ENCODE measurements around the gene DYNC1H1. TPM values are rescaled to one million over a fixed set of nuclear protein-coding genes. Genes with fewer than 3 reads are reported as not detected.
"Not testable (repeated sequence)": the region's sequence is repeated elsewhere in the genome, so short reads cannot be mapped to it uniquely, and the experiment has no call there.

The DYNC1H1 gene
- total and polyA plus RNA-seq, 2 donors (not counting 1 experiment from before 2014, with no cell fraction given): 128 to 677 TPM

GRCh38 chr14:102081231-102082080 is 117.1 kb downstream of the DYNC1H1 start:
- no peaks in the 10 kb centered on the region for H3K27me3 ChIP-seq (ENCODE audit: control insufficient read depth, insufficient read depth, low read length)
- peaks cover 2% of the 10 kb centered on the region for H3K4me1 ChIP-seq (ENCODE audit: control insufficient read depth, extremely low read depth, insufficient read depth, low read length)
- H3K79me2 ChIP-seq (ENCODE audit: control insufficient read depth, insufficient read depth, low read length): peaks cover 41% of the 10 kb centered on the region
- H3K4me2 ChIP-seq (ENCODE audit: extremely low read depth, insufficient read depth, low read length): no peak overlapping the region
- DNase-seq (ENCODE audit: low read depth in 2 of 2): no peak
- H3K9ac ChIP-seq (ENCODE audit: insufficient read depth, low read length): no peak overlapping the region
- no peaks in the 10 kb centered on the region for H3K9me3 ChIP-seq (ENCODE audit: control insufficient read depth, insufficient read depth, low read depth, low read length)
- TF ChIP-seq EZH2 (IDR thresholded peaks at IDR 0.05; ENCODE audit: low read length, missing control alignments) (no peak), CTCF (conservative IDR thresholded peaks at IDR 0.05 in 1 of 2, IDR thresholded peaks at IDR 0.05 in 1 of 2; ENCODE audit: low read depth in 1 of 2, low read length in 2 of 2) (no peak)
- H3K27ac ChIP-seq (ENCODE audit: insufficient read depth, low read length): no peak overlapping the region
- peaks cover 37% of the 10 kb centered on the region for H3K36me3 ChIP-seq (ENCODE audit: control insufficient read depth, insufficient read depth, low read length)
- no peak overlapping the region for H2AFZ ChIP-seq (ENCODE audit: low read length)
- H3K4me3 ChIP-seq (replicated peaks in 1 of 4; ENCODE audit: control extremely low read depth in 1 of 4, insufficient read depth in 1 of 4, low read depth in 3 of 4, low read length in 4 of 4): no peak overlapping the region
- peaks cover 2% of the 10 kb centered on the region for H4K20me1 ChIP-seq (ENCODE audit: control insufficient read depth, extremely low read depth, insufficient read depth, low read length)

GRCh38 chr14:102084522-102084921 is 120.1 kb downstream of the DYNC1H1 start:
- Histone ChIP-seq H3K36me3 (ENCODE audit: control insufficient read depth, insufficient read depth, low read length) (peaks cover 33% of the 10 kb centered on the region), H3K4me2 (ENCODE audit: extremely low read depth, insufficient read depth, low read length) (peak overlapping the region; percentile 49), H3K79me2 (ENCODE audit: control insufficient read depth, insufficient read depth, low read length) (peaks cover 41% of the 10 kb centered on the region), H3K4me3 (replicated peaks in 1 of 4; ENCODE audit: control extremely low read depth in 1 of 4, insufficient read depth in 1 of 4, low read depth in 3 of 4, low read length in 4 of 4) (peak overlapping the region in 3 of 4 experiments; percentile 26 to 80 (median 76))
- not testable (repeated sequence) for H2AFZ ChIP-seq (ENCODE audit: low read length); H3K27me3 ChIP-seq (ENCODE audit: control insufficient read depth, insufficient read depth, low read length); H3K27ac ChIP-seq (ENCODE audit: insufficient read depth, low read length); H3K9ac ChIP-seq (ENCODE audit: insufficient read depth, low read length); DNase-seq (ENCODE audit: low read depth in 2 of 2); H3K9me3 ChIP-seq (ENCODE audit: control insufficient read depth, insufficient read depth, low read depth, low read length); H3K4me1 ChIP-seq (ENCODE audit: control insufficient read depth, extremely low read depth, insufficient read depth, low read length); H4K20me1 ChIP-seq (ENCODE audit: control insufficient read depth, extremely low read depth, insufficient read depth, low read length)

- peaks cover 41% of the 10 kb centered on the region for H3K79me2 ChIP-seq (ENCODE audit: control insufficient read depth, insufficient read depth, low read length)
These were observed 120.6 kb downstream of the DYNC1H1 start for GRCh38 chr14:102084931-102085330.

More at GRCh38 chr14:102084931-102085330, 120.6 kb downstream of the DYNC1H1 start:
- no peak for DNase-seq (ENCODE audit: low read depth in 2 of 2)
- Histone ChIP-seq H3K27ac (ENCODE audit: insufficient read depth, low read length) (no peak overlapping the region), H3K9me3 (ENCODE audit: control insufficient read depth, insufficient read depth, low read depth, low read length) (no peaks in the 10 kb centered on the region), H3K9ac (ENCODE audit: insufficient read depth, low read length) (no peak overlapping the region), H4K20me1 (ENCODE audit: control insufficient read depth, extremely low read depth, insufficient read depth, low read length) (peaks cover 2% of the 10 kb centered on the region), H3K4me3 (replicated peaks in 1 of 4; ENCODE audit: control extremely low read depth in 1 of 4, insufficient read depth in 1 of 4, low read depth in 3 of 4, low read length in 4 of 4) (peak overlapping the region; percentile 70 to 80 (median 75)), H3K27me3 (ENCODE audit: control insufficient read depth, insufficient read depth, low read length) (no peaks in the 10 kb centered on the region), H3K4me2 (ENCODE audit: extremely low read depth, insufficient read depth, low read length) (peak overlapping the region; percentile 68), H3K36me3 (ENCODE audit: control insufficient read depth, insufficient read depth, low read length) (peaks cover 31% of the 10 kb centered on the region), H3K4me1 (ENCODE audit: control insufficient read depth, extremely low read depth, insufficient read depth, low read length) (peaks cover 2% of the 10 kb centered on the region), H2AFZ (ENCODE audit: low read length) (no peak overlapping the region)
- no peak for TF ChIP-seq EZH2 (IDR thresholded peaks at IDR 0.05; ENCODE audit: low read length, missing control alignments)
- no peak for TF ChIP-seq CTCF (conservative IDR thresholded peaks at IDR 0.05 in 1 of 2, IDR thresholded peaks at IDR 0.05 in 1 of 2; ENCODE audit: low read depth in 1 of 2, low read length in 2 of 2)

Measured in fibroblast of lung (primary cell).